GM21360 (cell line): ENCODE measurements around the gene GSN.
A peak's percentile ranks its signal among the peaks of the same experiment; 100 is the strongest.

Experiments used
- ATAC-seq: cut with Tn5 transposase; IDR thresholded peaks from one replicate; pipeline ENCODE4 v1.9.1; 2021; ENCODE audit warnings: mild to moderate bottlenecking, moderate library complexity; ENCODE audit not compliant: unreplicated experiment

The GSN gene

GRCh38 chr9:121348221-121348620, 80.3 kb downstream of the GSN start:
- no peak for ATAC-seq

GRCh38 chr9:121349009-121349408, 81.0 kb downstream of the GSN start:
- ATAC-seq, result no peak

GRCh38 chr9:121350036-121350435, 82.1 kb downstream of the GSN start:
- no peak for ATAC-seq

GRCh38 chr9:121350993-121351561, 83.1 kb downstream of the GSN start:
- ATAC-seq, result no peak

GRCh38 chr9:121353241-121354061, 85.5 kb downstream of the GSN start:
- peak; percentile 83 for ATAC-seq

- no peak for ATAC-seq
Observed at GRCh38 chr9:121354141-121354540, 86.2 kb downstream of the GSN start.

- ATAC-seq, result no peak
Observed at GRCh38 chr9:121354762-121355161, 86.8 kb downstream of the GSN start.

- no peak for ATAC-seq
Observed at GRCh38 chr9:121357011-121357410, 89.0 kb downstream of the GSN start.

GRCh38 chr9:121358751-121359150, 90.8 kb downstream of the GSN start:
- ATAC-seq, result peak; percentile 50

- ATAC-seq, result peak; percentile 19
Observed at GRCh38 chr9:121359351-121360294, 91.7 kb downstream of the GSN start.

- no peak for ATAC-seq
Observed at GRCh38 chr9:121360601-121361374, 92.8 kb downstream of the GSN start.

- no peak for ATAC-seq
Observed at GRCh38 chr9:121362813-121363621, 95.1 kb downstream of the GSN start.

GRCh38 chr9:121363622-121363961, 95.6 kb downstream of the GSN start:
- ATAC-seq, result no peak

- ATAC-seq, result no peak
Observed at GRCh38 chr9:121364077-121364476, 96.1 kb downstream of the GSN start.

GRCh38 chr9:121364886-121365285, 96.9 kb downstream of the GSN start:
- ATAC-seq, result no peak

GRCh38 chr9:121365564-121365963, 97.6 kb downstream of the GSN start:
- ATAC-seq, result no peak

GRCh38 chr9:121366611-121367192, 98.7 kb downstream of the GSN start:
- no peak for ATAC-seq

- ATAC-seq, result no peak
Observed at GRCh38 chr9:121367306-121368137, 99.6 kb downstream of the GSN start.

GRCh38 chr9:121368138-121368522, 100.2 kb downstream of the GSN start:
- ATAC-seq, result no peak
